Osteoblast (primary cell): ENCODE data around the gene CEP350. TPM values are rescaled to one million over a fixed set of nuclear protein-coding genes. Genes with fewer than 3 reads are reported as not detected.

Experiments used
- DNase-seq: peaks from one replicate; pipeline ENCODE4 v3.0.0; 2011; ENCODE audit warnings: low spot score, mixed read lengths; ENCODE audit not compliant: insufficient read length; ENCODE audit errors: missing footprints
- H2AFZ ChIP-seq: 2 replicates; pipeline ENCODE4 v1.6.0; 2011; ENCODE audit warnings: mild to moderate bottlenecking, low read length
- H3K27ac ChIP-seq: 2 replicates; pipeline ENCODE4 v1.5.1; 2011; ENCODE audit warnings: mild to moderate bottlenecking, low read depth, low read length, moderate library complexity
- H3K27me3 ChIP-seq: 2 replicates; pipeline ENCODE4 v1.6.0; 2012; ENCODE audit warnings: mild to moderate bottlenecking, control low read depth, inconsistent platforms, low read length, moderate library complexity; ENCODE audit not compliant: insufficient read depth
- H3K36me3 ChIP-seq: 2 replicates; pipeline ENCODE4 v1.5.1; 2011; ENCODE audit warnings: mild to moderate bottlenecking, low read length, control low read depth, moderate library complexity; ENCODE audit not compliant: insufficient read depth
- H3K4me1 ChIP-seq: 2 replicates; pipeline ENCODE4 v1.5.1; 2011; ENCODE audit warnings: mild to moderate bottlenecking, low read length, control low read depth, moderate library complexity; ENCODE audit not compliant: insufficient read depth
- H3K4me2 ChIP-seq: 2 replicates; pipeline ENCODE4 v1.6.0; 2011; ENCODE audit warnings: mild to moderate bottlenecking, low read length; ENCODE audit not compliant: insufficient read depth
- H3K4me3 ChIP-seq: fragments of 200-600 bp; sonication (generic); 3 replicates; pipeline ENCODE4 v1.5.1; 2012; ENCODE audit warnings: mild to moderate bottlenecking, low read length, inconsistent platforms; ENCODE audit not compliant: insufficient read depth
- H3K79me2 ChIP-seq: 2 replicates; pipeline ENCODE4 v1.6.0; 2012; ENCODE audit warnings: mild to moderate bottlenecking, low read length, control low read depth, inconsistent platforms; ENCODE audit not compliant: insufficient read depth
- H3K9me3 ChIP-seq: 2 replicates; pipeline ENCODE4 v1.5.1; 2011; ENCODE audit warnings: low read depth, low read length, control low read depth
- H4K20me1 ChIP-seq: 2 replicates; pipeline ENCODE4 v1.6.0; 2012; ENCODE audit warnings: mild to moderate bottlenecking, low read length, control low read depth; ENCODE audit not compliant: insufficient read depth
- total RNA-seq: library from RNA; depleted of rRNA; stranded (reverse); fragments of >200 nt; gene quantifications from 2 replicates; pipeline ENCODE4 v1.2.3, GENCODE V29; 2012
- TF ChIP-seq, protein P1 (sequence below): IDR thresholded peaks from 2 replicates; pipeline ENCODE4 v1.5.1; 2011; ENCODE audit warnings: mild to moderate bottlenecking, low read depth, low read length, moderate library complexity; ENCODE audit errors: extremely low read depth

CEP350 gene
- total RNA-seq, 1 donor, result 82.2 TPM

GRCh38 chr1:180043785-180044184 lies 89.2 kb downstream of the CEP350 start:
- no peak overlapping the region for H2AFZ ChIP-seq
- DNase-seq, result no peak
- no peaks in the 10 kb centered on the region for H3K27me3 ChIP-seq
- H3K4me2 ChIP-seq, result peak overlapping the region; percentile 46
- H4K20me1 ChIP-seq, result no peaks in the 10 kb centered on the region
- H3K9me3 ChIP-seq, result no peaks in the 10 kb centered on the region
- peak overlapping the region; percentile 49 for H3K27ac ChIP-seq
- no peak overlapping the region for H3K4me3 ChIP-seq
- TF ChIP-seq, protein P1, sequence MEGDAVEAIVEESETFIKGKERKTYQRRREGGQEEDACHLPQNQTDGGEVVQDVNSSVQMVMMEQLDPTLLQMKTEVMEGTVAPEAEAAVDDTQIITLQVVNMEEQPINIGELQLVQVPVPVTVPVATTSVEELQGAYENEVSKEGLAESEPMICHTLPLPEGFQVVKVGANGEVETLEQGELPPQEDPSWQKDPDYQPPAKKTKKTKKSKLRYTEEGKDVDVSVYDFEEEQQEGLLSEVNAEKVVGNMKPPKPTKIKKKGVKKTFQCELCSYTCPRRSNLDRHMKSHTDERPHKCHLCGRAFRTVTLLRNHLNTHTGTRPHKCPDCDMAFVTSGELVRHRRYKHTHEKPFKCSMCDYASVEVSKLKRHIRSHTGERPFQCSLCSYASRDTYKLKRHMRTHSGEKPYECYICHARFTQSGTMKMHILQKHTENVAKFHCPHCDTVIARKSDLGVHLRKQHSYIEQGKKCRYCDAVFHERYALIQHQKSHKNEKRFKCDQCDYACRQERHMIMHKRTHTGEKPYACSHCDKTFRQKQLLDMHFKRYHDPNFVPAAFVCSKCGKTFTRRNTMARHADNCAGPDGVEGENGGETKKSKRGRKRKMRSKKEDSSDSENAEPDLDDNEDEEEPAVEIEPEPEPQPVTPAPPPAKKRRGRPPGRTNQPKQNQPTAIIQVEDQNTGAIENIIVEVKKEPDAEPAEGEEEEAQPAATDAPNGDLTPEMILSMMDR, result no peak
- no peaks in the 10 kb centered on the region for H3K79me2 ChIP-seq
- peaks cover 33% of the 10 kb centered on the region for H3K4me1 ChIP-seq
- peaks cover 44% of the 10 kb centered on the region for H3K36me3 ChIP-seq

DNA sequence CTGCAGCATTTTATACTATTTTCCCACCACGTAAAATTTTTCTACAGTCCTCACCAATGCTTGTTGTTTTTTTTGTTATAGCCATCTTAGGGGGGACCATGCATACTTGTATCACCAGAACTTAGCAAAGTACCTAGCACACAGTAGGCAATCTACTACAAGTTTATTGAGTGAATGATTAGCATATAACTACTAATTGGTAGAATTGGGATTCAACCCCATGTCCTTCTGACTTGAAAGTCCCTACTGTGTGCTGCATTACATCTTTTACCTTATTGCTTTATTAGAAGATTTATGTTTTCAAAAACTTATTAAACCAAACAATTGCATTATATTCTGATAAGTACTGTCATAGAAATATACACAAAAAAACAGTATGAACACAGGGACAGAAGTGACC lies 92.1 kb downstream of the CEP350 start:
- no peak overlapping the region for H3K4me2 ChIP-seq

GRCh38 chr1:180053594-180054567 lies 99.3 kb downstream of the CEP350 start:
- Histone ChIP-seq H3K4me1 (no peaks in the 10 kb centered on the region), H3K4me2 (no peak overlapping the region), H3K36me3 (peaks cover 54% of the 10 kb centered on the region), H3K27me3 (no peaks in the 10 kb centered on the region), H4K20me1 (no peaks in the 10 kb centered on the region), H3K9me3 (no peaks in the 10 kb centered on the region), H3K4me3 (no peak overlapping the region), H2AFZ (no peak overlapping the region), H3K79me2 (no peaks in the 10 kb centered on the region), H3K27ac (no peak overlapping the region)
- TF ChIP-seq, protein P1, result no peak
- DNase-seq, result no peak

More for the DNA sequence above, 92.1 kb downstream of the CEP350 start:
- peaks cover 65% of the 10 kb centered on the region for H3K36me3 ChIP-seq
- H3K27ac ChIP-seq, result no peak overlapping the region
- TF ChIP-seq, protein P1, result no peak
- peaks cover 22% of the 10 kb centered on the region for H3K4me1 ChIP-seq
- no peaks in the 10 kb centered on the region for H4K20me1 ChIP-seq
- no peaks in the 10 kb centered on the region for H3K79me2 ChIP-seq
- no peak overlapping the region for H2AFZ ChIP-seq
- no peak for DNase-seq
- H3K27me3 ChIP-seq, result no peaks in the 10 kb centered on the region
- no peaks in the 10 kb centered on the region for H3K9me3 ChIP-seq
- H3K4me3 ChIP-seq, result no peak overlapping the region

DNA sequence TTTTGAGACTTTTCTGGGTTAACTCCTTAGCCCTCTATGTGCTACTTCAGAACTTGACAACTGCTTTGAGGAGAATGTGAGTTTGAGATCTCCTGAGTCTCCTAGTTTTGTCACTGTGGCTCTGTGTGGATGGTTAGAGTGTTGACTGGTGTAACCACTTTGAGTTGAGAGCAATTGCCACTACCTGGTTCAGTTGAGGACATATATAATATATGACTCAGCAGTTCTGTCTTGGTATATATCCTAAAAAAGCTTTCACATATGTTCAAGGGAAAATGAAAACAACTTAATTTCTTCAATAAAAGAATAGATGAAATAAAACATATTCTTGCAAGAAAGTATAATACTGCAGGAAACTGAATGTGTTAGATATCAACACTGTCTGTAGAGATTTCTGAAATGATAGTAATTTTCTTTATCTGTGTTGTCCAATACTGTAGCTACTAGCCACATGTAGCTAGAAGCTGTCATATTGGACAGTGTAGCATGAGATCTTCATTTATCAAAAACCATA lies 103.3 kb downstream of the CEP350 start:
- Histone ChIP-seq H3K4me2 (no peak overlapping the region), H3K9me3 (no peaks in the 10 kb centered on the region), H3K27me3 (no peaks in the 10 kb centered on the region), H4K20me1 (no peaks in the 10 kb centered on the region), H3K27ac (no peak overlapping the region), H3K4me3 (no peak overlapping the region), H2AFZ (no peak overlapping the region), H3K36me3 (peaks cover 31% of the 10 kb centered on the region), H3K79me2 (no peaks in the 10 kb centered on the region), H3K4me1 (no peaks in the 10 kb centered on the region)
- DNase-seq, result no peak
- TF ChIP-seq, protein P1, result no peak
